GM19395 (cell line): ENCODE measurements around the gene LDLRAD4.

ENCODE experiments used
- ATAC-seq: cut with Tn5 transposase; IDR thresholded peaks from one replicate; pipeline ENCODE4 v1.9.1; 2021; ENCODE audit warnings: mild to moderate bottlenecking, moderate library complexity; ENCODE audit not compliant: unreplicated experiment

The LDLRAD4 gene

DNA sequence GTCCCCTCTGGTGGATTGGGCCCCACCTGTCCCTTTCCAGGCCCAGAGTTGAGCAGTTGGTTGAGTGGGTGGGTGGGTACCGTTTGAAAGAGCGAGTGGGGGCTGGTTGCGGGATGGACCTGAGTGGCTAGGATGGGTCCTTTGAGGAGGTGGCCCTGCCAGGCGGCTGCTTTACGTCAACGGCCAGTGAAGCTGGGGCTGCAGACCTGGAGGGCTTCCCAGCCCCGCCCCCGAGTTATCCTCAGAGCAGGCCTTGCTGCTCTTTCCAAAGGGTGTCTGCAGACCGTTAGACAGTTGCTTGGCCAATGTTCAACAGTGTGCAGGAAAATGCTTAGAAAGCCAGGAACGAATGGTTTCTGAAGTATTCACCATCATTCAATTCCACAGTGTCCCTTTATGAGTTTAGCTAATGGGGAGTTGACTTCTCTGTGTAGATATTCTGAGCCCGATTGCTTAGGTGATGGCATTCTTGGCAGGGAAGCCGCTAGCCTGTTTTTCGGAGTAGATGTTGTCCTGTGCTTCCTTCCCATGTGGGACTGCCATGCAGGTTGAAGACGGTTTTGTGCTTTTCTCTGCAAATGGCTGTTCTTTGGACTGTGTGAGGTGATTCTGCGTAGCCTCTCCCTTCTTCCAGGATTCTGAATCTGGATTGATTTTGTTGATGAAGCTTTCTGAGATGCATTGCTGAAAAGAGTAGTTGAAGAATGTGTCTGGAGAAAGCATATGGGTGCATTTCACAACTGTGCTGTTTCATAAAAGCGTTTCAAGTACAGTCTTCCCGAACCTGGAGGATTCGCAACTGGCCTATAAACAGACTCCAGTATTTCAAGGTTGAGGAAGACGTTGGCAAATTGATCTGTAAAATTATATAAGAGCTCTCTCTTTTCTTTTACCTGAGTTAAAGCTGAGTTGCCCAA, 45.8 kb downstream of the LDLRAD4 start:
- no peak for ATAC-seq

DNA sequence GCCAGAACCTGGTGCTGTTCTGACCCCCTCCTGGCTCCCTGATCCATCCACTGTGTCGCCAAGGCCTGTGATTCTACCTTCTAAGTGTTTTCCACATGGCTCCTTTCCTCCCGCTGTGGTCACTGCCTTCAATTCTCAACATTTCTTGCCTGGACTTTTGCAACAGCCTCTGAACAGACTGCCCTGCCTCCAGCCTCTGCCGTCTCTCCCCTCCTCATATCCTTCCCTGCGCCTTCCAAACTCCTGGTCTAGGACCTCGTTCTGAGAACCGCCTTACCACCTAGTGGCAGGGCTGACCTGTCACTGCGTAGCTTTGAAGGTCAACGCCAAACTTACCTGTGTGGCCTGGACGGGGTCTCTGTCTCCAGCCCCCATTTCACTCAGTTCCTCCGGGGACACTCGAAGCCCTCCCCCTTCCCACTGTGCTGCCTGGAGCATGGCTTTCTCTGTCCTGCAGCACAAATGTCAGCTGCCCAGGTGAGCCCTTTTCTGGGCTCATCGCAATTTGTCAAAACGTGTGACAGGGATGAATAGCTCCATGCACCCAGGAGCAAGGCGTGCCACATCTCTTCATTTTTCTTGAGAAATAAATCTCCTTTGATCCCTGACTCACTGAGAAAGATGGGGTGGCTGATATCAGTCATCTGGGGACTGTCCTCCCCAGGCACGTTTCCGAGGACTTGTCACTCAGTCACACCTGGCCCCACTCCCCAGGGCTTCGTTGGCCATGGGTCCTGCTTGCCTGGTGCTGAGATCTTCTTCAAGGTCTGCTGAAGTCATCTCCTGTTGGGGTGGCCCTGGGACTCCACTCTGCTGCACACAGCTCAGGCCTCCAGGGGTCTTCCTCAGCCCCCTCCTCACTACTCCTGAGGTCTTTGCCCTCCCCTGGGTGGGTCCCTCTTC, 46.7 kb downstream of the LDLRAD4 start:
- no peak for ATAC-seq

DNA sequence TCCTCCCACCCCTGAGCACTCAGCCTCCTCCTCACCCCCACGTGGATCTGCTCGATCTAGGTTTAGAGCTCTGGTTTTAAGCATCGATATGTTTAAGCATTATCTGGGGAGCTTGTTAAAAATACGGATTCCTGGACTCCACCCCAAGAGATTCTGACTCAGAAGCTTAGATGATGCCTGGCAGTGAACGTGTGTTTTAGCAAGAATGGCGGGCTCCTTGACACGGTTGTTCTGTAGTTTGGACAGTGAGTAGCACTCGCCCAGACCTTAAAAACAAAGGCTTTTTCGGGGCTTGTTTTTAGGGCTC, 47.3 kb downstream of the LDLRAD4 start:
- ATAC-seq = no peak

DNA sequence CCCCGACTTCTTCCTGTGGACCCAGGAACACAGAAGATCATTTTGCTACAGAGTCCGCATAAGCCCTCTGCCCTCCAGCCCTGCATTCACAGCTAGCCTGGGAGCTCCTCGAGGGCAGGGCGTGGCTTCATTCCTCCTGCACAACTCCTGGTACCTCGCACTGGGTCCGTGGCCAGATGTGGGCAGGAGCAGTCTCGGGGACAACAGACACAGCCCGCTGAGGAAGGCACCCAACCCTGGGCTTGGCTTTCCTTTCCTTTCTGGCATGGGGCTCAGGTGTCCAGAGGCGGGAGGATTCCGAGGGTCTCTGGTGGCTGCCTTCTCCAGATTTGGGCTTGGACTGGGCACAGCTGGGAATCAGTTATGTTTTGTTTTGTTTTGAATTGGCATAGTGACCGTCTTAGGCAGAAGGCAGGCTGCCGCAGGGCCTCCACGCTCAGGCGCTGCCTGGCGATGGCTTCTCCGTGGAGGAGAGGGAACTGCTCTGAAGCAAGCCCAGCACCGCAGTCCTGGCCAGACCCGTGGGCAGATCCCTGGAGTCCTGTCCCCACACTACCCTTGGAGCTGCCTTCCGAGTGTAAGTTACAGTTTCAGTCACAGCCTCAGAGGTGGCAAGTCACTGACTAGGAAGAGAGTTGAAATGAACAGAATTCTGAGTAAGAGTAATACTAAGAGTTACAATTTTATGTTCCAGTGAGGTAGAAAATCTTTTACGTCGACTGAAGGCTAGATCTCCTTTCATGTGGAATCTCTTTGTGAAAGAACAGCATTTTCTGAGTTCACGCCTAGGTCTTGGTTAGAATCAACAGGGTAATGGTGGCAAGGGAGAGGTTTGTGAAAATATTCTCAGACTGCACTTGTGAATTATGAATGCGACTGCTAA, 47.9 kb downstream of the LDLRAD4 start:
- ATAC-seq = no peak

DNA sequence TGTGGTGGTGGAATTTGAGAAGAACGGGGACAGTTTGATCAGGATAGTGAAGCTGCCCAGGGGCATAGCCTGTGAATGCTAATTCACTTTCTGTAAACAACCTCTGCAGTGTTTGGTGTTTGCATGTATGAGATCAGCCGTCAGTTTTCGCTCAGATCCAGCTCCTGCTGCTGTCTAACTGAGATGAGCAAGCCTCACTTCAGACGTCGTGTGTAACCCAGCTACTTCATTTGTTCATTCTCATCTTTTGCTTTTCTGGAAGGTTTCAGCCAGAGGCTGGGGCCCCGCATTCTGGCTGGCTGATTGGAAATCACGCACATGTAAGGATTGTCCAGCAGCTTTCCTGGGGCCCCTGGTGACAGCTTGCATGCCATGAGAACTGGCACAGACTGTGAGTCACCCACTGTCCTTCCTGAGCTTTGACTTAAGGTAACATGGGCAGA, 48.9 kb downstream of the LDLRAD4 start:
- no peak for ATAC-seq

DNA sequence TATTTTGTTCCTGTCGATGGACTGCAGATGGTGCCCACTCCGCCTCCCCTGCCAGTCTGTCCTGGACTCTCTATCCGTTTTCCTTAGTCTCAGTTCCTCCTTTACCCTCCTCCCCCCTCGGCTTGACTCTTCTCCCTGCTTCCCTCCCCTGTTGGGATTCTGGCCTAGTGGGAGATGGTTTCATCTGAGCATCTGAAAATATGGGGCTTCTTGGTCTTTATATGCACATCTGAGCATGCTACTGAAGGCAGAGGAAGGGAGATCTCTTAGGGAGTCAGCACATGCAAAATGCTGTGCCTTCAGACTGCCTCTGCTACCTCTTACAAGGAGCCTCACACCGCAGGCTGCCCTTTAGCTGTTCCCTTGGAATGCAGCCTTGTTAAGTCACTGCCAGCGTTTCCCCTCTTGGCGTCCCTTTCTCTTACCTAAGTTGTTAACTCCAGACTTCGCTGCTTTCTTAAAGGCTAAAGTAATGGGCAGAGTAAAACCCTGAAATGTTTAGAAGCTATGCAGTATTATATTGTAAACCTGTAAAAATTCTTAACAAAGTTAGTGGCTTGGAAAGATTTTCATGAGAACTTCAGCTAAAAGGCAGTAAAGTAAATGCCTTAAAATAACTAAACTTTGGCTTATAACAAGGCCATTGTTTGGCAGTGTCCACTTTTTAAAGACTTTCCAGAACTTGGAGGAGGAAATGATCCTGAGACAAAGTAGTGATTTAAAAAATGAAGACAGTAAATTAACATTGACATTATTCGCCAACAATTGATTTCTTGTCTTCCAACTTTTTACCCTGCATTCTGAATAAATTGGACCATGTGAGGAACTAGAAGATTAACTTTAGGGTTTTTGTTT, 49.8 kb downstream of the LDLRAD4 start:
- ATAC-seq = no peak

DNA sequence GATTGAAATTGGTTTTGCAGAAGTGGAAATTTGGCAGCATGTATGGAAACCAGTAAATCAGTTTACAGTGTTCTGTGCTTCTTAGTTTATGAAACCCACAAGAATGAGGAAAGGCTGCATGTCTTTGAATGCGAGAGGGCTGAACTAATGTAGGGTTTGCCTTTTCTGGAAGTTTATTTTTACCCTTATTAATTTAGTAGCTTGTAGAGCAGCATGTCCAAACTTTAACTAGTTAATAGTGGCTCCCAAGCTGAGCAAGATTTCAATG, 50.4 kb downstream of the LDLRAD4 start:
- no peak for ATAC-seq

DNA sequence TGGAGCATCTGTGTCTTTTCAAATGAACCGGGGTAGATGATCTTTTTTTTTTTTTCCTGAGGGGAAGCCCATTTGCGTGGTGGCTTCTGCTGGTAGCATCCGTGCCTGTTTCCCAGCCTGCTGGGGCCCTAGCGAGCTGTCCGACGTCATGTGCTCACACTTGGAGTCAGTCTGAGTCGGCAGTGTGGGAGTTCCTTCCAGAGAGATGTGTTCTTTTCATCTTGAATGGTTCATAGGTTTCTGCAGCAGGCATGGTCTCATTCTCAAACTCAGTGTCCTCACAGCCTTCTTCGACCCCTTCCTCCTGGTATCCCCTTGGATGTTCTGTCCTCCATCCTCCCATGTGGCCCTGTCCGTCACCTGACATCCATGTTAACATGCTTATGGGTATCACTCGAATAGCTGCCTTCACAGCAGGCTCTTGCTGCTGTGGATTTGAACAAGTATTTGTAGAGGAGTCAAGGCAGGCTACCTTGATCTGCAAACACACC, 51.0 kb downstream of the LDLRAD4 start:
- no peak for ATAC-seq

DNA sequence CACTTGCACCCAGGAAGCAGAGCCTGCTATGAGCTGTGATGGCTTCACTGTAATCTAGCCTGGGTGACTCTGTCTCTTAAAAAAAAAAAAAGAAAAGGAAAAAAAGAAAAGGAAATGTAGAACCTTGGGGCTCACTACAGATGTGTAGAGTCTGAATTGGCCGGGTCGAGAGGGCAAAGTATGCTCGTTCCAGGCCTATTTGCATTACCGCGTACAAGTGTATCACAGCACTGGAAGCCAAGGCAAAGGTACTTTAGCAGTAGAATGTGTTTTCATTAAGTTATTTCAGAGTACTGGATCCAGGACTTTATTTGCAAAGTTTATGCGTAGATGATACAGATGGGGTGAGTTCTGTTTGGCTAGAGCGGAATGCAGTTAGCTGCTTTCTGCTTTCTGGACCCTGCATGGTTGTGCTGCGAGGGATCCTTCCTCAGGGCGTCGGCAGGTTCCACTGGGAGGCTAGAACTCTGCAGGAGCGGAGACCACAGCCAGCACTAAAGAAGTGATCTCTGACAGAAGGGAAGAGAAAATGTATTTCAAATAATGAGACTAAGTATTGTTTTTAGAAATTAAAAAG, 51.8 kb downstream of the LDLRAD4 start:
- no peak for ATAC-seq

DNA sequence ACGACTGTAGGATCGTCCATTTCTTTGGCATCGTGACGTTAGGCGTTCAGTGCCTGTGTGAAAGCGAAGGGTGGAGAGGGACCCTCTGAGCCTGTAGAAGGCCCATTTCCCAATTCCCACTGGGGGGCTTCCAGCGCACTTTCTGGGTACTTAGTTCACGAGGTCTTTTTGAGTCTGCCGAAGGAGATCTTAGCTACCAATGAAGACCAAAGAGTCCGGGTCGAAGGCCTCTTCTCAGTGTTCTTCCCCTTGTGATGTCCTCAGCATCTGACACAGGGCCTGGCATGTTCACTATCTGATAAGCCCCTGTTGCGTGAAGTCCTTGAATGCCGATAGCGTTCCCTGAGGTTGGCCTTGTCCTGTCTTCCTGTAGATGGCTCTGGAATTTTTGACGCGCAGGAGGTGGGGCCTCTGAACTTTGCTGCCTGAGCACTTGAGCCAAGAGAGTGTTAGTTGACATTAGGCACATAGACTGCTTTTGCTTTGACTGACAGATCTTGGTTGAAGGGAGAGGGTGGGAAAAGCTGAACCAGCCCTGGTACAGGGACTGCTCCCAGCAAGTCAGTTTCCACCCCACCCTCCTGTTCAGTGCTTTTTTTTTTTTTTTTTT, 52.8 kb downstream of the LDLRAD4 start:
- no peak for ATAC-seq

DNA sequence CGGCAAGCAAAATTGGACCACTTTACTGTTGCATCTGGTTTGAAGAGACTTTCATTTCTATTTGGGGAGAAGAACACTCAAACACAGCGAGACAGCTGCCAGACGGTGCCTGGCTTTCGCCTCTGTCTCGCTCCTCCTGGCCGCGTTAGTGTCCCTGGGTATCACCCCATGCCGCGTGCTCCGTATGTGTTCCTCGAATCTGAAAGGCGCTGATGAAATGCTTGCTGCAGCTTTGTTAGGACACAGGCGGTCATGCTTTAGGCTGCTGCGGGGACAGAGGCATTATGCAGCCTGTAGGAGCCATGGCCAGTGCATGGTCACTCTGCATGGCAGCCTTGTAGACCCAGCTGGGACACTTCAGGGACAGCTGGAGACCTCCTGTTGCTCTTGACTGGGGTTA, 53.9 kb downstream of the LDLRAD4 start:
- ATAC-seq = no peak

DNA sequence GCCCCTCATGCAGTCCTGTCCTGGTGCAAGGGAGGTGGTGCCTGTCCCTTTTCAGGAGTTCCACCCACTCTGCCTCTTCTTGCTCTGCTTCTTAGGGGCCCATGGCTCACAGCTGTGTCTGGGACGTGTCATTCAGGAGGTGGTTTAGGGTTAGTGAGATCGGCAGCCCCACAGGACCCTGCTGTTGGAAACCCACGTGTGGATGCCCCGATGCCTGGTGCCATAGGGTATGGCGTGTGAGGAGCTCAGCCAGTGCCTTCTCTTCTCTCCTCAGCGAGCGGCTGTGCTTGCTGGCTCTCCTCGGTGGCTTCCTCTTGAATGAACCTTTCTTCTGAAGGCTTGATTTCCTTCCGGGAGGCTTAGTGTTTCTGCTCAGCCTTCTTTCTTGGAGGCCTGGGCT, 55.2 kb downstream of the LDLRAD4 start:
- no peak for ATAC-seq

DNA sequence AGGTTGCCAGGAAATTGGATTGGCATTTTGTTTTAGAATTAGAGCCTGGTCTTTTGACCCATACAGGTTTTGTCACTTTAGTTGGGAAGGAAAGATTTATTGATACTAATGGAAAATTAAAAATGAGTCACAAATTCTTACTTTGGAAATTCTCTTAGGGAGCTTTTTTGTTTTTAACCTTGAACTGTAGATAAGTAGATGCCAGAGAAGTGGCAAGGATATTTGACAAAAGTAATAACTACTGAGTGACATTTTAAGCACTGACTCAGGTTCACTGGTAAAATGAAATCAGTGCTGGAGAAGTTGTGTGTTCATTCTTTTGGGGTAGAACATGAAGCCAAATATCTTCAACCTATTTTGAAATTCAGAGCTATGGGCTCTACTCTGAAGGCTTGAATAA, 56.5 kb downstream of the LDLRAD4 start:
- no peak for ATAC-seq

DNA sequence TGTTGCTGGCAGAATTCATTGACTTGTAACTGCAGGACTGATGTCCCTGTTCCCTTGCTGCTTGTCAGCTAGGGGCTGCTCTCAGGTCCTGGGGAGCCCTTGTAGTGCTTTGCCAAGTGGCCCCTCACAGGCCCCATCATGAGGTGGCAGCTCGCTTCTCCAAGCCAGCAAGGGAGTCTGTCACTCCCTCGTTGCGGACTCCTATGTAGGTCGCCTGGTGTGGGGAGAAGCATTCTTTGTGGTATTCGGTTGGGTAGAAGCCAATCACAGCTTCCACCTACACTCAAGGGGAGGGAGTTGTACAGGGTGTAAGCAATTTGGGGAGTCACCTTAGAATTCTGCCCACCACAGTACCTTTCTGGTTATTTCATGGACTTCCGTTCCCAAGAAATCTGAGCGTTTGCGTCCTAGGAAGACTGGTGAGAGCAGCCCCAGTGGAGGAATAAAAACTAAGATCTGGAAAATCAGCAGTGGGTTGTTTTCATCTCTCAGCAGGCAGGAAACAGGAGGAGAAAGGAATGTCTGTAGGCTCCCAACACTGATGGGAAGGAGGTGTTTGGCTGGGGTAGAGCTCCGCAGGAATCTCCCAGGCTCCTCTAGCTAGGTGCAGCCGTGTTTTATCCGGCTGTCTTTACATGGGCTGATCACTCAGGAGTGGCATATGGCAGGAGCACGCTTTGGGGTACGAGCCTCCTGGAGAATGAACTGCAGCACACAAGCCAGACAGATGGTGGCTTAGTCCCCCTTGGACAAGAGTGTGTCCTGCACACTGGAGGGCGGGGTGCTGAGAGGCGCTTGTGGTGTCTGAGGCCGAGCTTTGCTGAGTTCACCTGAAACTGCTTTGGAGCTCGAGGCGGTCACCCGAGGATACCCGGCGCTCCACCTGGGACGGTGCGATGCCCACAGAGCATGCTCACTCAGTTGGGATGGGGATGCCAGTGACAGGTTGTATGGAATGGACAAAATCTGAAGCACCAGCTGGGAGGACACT, 58.3 kb downstream of the LDLRAD4 start:
- no peak for ATAC-seq

DNA sequence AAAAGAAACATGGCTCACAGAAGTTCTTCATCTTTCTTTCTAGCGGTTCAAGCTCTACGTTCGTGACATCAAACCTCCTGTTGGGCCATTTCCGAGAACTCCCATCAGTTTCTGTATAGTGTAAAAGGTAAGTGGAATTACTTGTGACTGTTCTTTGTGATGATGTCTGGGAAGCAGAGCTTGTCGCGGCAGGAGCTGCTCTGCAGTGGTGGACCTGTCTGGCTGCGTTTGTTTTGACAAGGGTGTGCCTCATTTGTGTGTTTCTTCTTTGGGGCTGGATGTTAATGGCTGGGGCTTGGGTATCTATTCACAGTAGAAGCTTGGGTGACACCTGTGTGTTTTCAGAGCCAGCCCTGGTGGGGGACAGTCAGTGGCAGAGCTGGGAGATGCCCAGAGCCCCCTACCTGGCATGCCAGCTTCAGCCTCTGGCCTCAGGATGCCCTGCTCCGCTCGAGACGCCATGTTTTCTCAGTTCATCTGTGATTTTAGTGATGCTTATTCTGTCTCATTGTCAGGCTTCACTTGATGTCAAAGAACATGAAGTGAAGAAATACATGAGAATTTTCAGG, 59.6 kb downstream of the LDLRAD4 start:
- ATAC-seq = no peak

DNA sequence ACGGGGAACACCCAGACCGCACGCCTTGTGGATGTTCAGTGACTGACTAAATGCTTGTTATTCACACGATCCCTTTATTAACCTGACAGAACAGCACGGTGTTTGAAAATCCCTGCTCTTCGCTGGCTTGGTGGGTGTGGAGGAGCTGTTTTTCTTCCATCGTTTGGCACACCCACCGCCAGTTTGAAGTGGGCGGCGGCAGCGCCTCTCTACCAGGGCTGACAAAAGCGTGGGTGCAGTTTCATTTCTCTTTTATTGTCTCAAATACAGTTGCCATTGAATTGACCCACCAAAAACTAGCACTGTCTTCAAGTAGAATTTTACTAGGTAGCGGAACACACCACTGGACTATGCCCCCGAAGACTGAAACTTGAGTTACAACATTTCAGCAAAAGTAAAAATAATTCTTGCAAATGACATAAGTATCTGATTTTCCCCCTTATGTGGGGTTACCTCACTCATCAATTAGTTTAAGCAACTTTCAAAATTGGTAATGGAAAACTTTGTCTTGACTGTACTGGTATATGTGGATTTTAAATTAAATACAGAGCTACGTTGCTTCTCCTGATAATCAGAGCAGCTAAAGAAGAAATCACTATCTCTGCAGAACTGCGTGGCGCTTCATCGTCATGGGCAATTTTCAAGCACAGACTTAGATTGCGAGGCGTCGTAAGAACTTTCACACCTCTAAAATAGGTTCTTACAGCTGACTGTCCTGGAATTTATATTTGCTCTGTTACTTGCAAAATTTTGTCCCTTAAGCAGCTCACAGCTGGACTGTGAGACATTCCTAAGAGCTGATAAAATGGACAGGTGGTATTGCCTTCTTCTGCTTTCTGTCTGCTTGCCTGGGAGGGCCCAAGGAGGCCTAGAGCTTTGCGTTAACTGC, 60.9 kb downstream of the LDLRAD4 start:
- no peak for ATAC-seq
